ENCODE measurements around the gene PHYKPL. TPM values are rescaled to one million over a fixed set of nuclear protein-coding genes. Genes with fewer than 3 reads are reported as not detected.

The PHYKPL gene
- total and polyA plus RNA-seq, 2 of the 4 experiments (the other 2 are of a cell fraction) = 10.0 to 24.5 TPM

DNA sequence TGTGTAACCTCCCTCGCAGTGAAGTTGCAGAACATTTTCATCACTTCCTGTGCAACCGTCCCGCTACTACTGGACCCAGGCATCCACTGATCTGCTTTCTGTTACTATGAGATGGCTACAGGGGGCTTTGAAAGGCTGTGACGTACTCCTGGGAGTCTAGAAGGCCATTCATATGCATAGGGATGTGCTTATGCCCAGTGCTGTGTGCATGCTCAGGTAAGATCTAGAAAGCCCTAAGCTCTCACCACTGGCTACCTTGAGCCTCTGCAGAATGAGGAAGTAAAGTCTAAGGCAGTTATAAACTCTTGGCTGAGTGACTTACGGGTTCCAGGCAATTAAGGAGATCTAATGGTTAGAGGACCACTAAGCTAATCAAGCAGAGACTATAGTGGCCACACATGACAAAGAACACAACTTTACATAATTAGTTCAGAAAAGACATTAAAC lies 16.5 kb downstream of the PHYKPL start:
- H4K8ac ChIP-seq (ENCODE audit: low read depth in 2 of 2, low read length in 2 of 2) = no peak overlapping the region
- H4K91ac ChIP-seq (ENCODE audit: insufficient read depth, low read depth, low read length) = no peak overlapping the region
- peaks cover 56% of the 10 kb centered on the region for H3K36me3 ChIP-seq (ENCODE audit: control insufficient read depth, insufficient read depth, low read length)
- no peaks in the 10 kb centered on the region for H3K4me1 ChIP-seq (ENCODE audit: control insufficient read depth, insufficient read depth, low read length)
- intact Hi-C loops (cut with micrococcal nuclease) (no loop called here), dilution Hi-C loops (cut with HindIII; ENCODE audit: low sequenced_read_pairs, unreplicated experiment) (no loop called here), in situ Hi-C loops (cut with MboI; ENCODE audit: low sequenced_read_pairs) (no loop called here)
- no peak overlapping the region for H3K18ac ChIP-seq (ENCODE audit: low read depth, low read length)
- H3K27ac ChIP-seq (ENCODE audit: insufficient read depth, low read length) = no peak overlapping the region
- no peak overlapping the region for H3K56ac ChIP-seq (ENCODE audit: extremely low read depth, insufficient read depth, low read length)
- H2BK5ac ChIP-seq (ENCODE audit: low read depth, low read length, poor library complexity, severe bottlenecking) = no peak overlapping the region
- H3K4me3 ChIP-seq (ENCODE audit: insufficient read depth, low read depth, low read length) = no peak overlapping the region
- no peak overlapping the region for H4K5ac ChIP-seq (ENCODE audit: low read depth, low read length)
- no peaks in the 10 kb centered on the region for H3K27me3 ChIP-seq (ENCODE audit: control insufficient read depth, insufficient read depth, low read length)
- no peak overlapping the region for H2BK15ac ChIP-seq (ENCODE audit: low read depth, low read length)
- H3K9me3 ChIP-seq (ENCODE audit: control insufficient read depth, insufficient read depth, low read length) = no peaks in the 10 kb centered on the region
- no peak overlapping the region for H3K4me2 ChIP-seq (ENCODE audit: low read depth, low read length)
- H3K14ac ChIP-seq (replicated peaks; ENCODE audit: low read depth, low read length) = no peak overlapping the region
- no peak overlapping the region for H2AK5ac ChIP-seq (ENCODE audit: low read depth, low read length)
- CTCF ChIA-PET = no interaction called here
- DNase-seq (no peak), ATAC-seq (ENCODE audit: low read depth) (no peak)
- no peak overlapping the region for H2AFZ ChIP-seq (replicated peaks; ENCODE audit: low read length, poor library complexity)
- no peak overlapping the region for H2AK9ac ChIP-seq (replicated peaks; ENCODE audit: low read depth, low read length, poor library complexity)
- POLR2A ChIA-PET (ENCODE audit: unreplicated experiment) = no interaction called here
- no peak overlapping the region for H3K9ac ChIP-seq (ENCODE audit: low read depth, low read length)
- no peak for TF ChIP-seq RCOR1 (IDR thresholded peaks at IDR 0.05; ENCODE audit: insufficient replicate concordance, low read length)
- no peak for TF ChIP-seq BHLHE40 (IDR thresholded peaks at IDR 0.05; ENCODE audit: low read depth, low read length)
- H4K20me1 ChIP-seq (ENCODE audit: insufficient read depth, low read length) = peaks cover 36% of the 10 kb centered on the region
- no peak overlapping the region for H3K4ac ChIP-seq (ENCODE audit: low read depth, low read length)
- BruUV-seq (replicated peaks) = no TSS peak
- H3K79me1 ChIP-seq (ENCODE audit: low read depth in 1 of 2, low read length in 2 of 2) = peaks cover 15 to 41% of the 10 kb centered on the region in 2 experiments
- no peak overlapping the region for H2BK120ac ChIP-seq (ENCODE audit: low read depth, low read length)
- no CpG with 5 or more reads among the region's 5 CpGs for WGBS, 2 experiments (ENCODE audit: extremely low coverage in 2 of 2, insufficient read length in 1 of 2)
- no peak overlapping the region for H3K23ac ChIP-seq (ENCODE audit: low read depth, low read length)
- H2BK20ac ChIP-seq (ENCODE audit: low read depth, low read length) = no peak overlapping the region
- H3K9me1 ChIP-seq (ENCODE audit: insufficient read depth, low read length) = peaks cover 7% of the 10 kb centered on the region

Measured in IMR-90 (cell line).